ENCODE results near the gene IL1R2. TPM values are rescaled to one million over a fixed set of nuclear protein-coding genes. Genes with fewer than 3 reads are reported as not detected.

The IL1R2 gene
- total RNA-seq, 1 donor from 2014 or later = 17.0 TPM

DNA sequence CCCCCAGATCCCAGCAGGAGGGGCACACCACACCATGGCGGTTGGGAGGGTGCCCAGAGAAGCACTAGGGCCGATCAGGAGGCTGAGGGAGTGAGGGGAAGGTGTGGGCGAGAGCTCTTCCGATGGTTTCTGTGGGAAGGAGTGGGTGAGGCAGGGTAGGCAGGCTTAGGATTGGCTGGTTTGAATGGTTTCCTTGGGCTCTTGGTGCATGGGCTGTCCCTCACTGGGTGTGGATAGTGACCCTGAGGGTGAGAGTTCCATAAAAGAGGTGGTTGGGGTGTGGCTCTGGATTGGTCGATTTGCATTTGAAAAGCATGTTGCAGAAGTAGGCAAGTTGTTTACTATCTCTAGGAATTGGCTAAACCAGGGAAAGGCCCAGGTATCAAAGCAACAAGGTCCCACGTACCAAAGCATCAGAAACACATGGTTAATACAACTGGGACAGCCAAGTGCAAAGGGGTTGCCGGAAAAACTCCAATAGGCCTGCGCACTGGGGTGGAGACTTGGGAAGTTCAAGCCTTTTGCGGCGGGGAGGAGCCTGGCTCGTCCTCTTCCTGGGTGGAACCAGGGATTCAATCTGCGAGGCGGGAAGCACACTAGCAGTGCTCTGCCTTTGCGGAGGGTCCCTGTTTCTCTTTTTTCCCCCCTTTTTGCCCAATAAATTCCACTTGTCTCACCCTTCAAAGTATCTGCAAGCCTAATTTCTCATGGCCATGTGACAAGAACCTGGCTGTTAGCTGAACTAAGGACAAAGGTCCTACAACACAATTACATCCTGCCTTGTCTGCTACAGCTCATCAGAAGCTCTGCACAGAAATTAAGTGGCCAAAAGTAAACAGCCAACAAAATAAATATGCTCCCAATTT lies 43.2 kb downstream of the IL1R2 start:
- Histone ChIP-seq H3K4me3 (no peak overlapping the region), H3K27me3 (no peaks in the 10 kb centered on the region), H3K27ac (peak overlapping the region; percentile 76), H3K9me3 (no peaks in the 10 kb centered on the region), H3K4me1 (peaks cover 48% of the 10 kb centered on the region), H3K36me3 (no peaks in the 10 kb centered on the region)
- DNase-seq = no peak
- ATAC-seq = peak; percentile 57
- TF ChIP-seq, protein P1, sequence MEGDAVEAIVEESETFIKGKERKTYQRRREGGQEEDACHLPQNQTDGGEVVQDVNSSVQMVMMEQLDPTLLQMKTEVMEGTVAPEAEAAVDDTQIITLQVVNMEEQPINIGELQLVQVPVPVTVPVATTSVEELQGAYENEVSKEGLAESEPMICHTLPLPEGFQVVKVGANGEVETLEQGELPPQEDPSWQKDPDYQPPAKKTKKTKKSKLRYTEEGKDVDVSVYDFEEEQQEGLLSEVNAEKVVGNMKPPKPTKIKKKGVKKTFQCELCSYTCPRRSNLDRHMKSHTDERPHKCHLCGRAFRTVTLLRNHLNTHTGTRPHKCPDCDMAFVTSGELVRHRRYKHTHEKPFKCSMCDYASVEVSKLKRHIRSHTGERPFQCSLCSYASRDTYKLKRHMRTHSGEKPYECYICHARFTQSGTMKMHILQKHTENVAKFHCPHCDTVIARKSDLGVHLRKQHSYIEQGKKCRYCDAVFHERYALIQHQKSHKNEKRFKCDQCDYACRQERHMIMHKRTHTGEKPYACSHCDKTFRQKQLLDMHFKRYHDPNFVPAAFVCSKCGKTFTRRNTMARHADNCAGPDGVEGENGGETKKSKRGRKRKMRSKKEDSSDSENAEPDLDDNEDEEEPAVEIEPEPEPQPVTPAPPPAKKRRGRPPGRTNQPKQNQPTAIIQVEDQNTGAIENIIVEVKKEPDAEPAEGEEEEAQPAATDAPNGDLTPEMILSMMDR (IDR thresholded peaks at IDR 0.05) = no peak
- intact Hi-C loops (cut with DNase I) = no loop called here

DNA sequence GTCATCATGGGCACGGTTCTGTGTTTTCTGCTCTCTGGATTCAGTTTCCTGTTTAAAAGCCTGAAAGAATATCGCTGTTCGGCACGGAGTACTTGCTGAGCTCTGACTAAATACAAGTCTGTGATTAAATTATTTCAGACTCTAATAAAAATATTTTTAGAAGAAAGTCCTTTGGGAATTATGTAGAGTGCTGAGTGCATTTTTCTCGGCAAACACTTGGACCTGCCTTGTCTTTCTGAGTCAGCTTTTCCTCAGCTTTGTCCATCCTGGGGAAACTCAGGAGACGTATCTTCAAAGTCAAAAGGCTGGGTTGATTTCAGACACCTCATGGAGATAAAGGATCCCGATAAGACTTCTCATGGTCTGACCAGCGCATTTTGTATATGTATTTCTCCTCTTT lies 45.9 kb downstream of the IL1R2 start:
- ATAC-seq (no peak), DNase-seq (no peak)
- TF ChIP-seq, protein P1 (IDR thresholded peaks at IDR 0.05) = no peak
- H3K27me3 ChIP-seq = no peaks in the 10 kb centered on the region
- peak overlapping the region; percentile 68 for H3K27ac ChIP-seq
- H3K9me3 ChIP-seq = no peaks in the 10 kb centered on the region
- H3K4me1 ChIP-seq = peaks cover 58% of the 10 kb centered on the region
- no peak overlapping the region for H3K4me3 ChIP-seq
- no peaks in the 10 kb centered on the region for H3K36me3 ChIP-seq
- intact Hi-C loops (cut with DNase I) = no loop called here

DNA sequence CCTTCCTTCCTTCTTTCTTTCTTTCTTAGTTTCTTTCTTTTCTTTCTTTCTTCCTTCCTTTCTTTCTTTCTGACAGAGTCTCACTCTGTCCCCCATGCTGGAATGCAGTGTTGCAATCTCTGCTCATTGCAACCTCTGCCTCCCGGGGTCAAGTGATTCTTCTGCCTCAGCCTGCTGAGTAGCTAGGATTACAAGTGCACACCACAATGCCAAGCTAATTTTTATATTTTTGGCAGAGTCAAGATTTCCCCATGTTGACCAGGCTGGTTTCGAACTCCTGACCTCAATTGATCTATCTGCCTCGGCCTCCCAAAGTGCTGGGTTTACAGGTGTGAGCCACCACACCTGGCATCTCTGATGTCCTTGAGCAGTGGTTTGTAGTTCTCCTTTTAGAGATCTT lies 48.5 kb downstream of the IL1R2 start:
- H3K36me3 ChIP-seq = no peaks in the 10 kb centered on the region
- H3K27me3 ChIP-seq = no peaks in the 10 kb centered on the region
- TF ChIP-seq, protein P1 (IDR thresholded peaks at IDR 0.05) = no peak
- H3K4me3 ChIP-seq = no peak overlapping the region
- DNase-seq = no peak
- no peak for ATAC-seq
- H3K4me1 ChIP-seq = peaks cover 33% of the 10 kb centered on the region
- intact Hi-C loops (cut with DNase I) = no loop called here
- H3K9me3 ChIP-seq = no peaks in the 10 kb centered on the region
- H3K27ac ChIP-seq = no peak overlapping the region

DNA sequence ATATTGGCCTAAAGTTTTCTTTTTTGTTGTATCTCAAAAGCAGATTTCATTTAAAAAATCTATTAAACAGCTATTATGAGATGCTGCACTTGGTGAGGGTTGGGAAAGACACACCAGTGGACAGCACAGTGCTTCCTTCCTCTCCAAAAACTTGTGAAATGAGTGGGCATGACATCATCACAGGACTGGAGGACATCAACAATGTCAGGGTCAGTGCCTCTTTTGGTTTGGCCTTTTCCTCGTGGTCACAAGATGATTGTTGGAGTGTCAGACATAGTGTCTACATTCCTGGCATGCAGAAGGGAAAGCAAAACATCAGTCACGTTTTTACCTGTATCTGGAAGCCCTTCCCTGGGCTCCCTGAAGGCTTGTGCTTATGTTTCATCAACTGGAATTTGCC lies 49.6 kb downstream of the IL1R2 start:
- intact Hi-C loops (cut with DNase I) = no loop called here
- ATAC-seq (peak; percentile 84), DNase-seq (no peak)
- Histone ChIP-seq H3K9me3 (no peaks in the 10 kb centered on the region), H3K27ac (no peak overlapping the region), H3K36me3 (no peaks in the 10 kb centered on the region), H3K4me3 (no peak overlapping the region), H3K4me1 (peaks cover 44% of the 10 kb centered on the region), H3K27me3 (no peaks in the 10 kb centered on the region)
- TF ChIP-seq, protein P1 (IDR thresholded peaks at IDR 0.05) = no peak

DNA sequence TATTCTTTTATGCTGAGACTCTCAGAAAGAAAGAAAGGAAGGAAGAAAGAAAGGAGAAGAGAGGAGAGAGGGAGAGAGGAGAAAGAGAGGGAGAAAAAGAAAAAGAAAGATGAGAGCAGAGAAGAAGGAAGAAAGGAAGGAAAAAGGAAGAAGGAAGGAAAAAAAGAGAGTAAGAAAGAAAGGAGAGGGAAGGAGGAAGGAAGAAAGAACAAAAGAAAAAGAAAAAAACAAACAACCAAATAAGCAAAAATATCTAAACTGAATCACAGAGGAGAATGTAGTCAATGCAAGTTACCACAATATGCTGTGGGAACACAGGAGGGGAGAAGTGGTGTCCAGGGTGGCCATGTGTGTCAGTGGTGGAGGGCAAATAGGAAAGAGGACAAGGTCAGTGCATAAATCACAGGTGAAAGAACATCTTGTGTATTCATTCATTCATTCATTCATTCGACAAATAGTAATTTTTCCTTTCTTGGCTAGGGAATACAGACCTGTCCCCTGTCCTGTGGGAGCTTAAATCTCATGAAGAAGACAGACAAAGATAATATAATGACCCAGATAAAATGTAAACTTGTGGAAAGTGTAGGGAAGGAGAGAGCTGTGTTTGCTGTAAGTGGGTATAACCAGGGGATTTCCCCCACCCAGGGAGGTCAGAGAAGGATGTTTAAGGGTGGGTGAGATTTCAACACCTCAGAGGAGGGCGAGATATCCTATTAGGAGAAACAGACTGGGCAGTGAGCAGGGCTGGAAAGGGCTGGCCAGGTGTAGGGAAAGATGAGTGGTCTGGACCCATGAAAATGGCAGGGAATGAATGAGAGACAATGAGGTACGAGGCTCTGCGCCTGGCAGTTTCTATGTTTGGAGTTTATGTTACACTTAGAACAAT lies 50.7 kb downstream of the IL1R2 start:
- DNase-seq = no peak
- Histone ChIP-seq H3K36me3 (no peaks in the 10 kb centered on the region), H3K4me3 (no peak overlapping the region), H3K27ac (no peak overlapping the region), H3K9me3 (no peaks in the 10 kb centered on the region), H3K27me3 (no peaks in the 10 kb centered on the region), H3K4me1 (peaks cover 46% of the 10 kb centered on the region)
- intact Hi-C loops (cut with DNase I) = no loop called here
- TF ChIP-seq, protein P1 (IDR thresholded peaks at IDR 0.05) = no peak
- no peak for ATAC-seq
